ENCODE data around the gene SLC8A3. TPM values are rescaled to one million over a fixed set of nuclear protein-coding genes. Genes with fewer than 3 reads are reported as not detected.
A peak's percentile ranks its signal among the peaks of the same experiment; 100 is the strongest.

The SLC8A3 gene
- polyA plus RNA-seq, 1 of the 3 experiments (the other 2 are of a cell fraction) = 0.26 TPM

GRCh38 chr14:70107309-70107708 is 81.4 kb downstream of the SLC8A3 start (continued):
- TF ChIP-seq ZBTB33 (IDR thresholded peaks at IDR 0.05; ENCODE audit: borderline replicate concordance, low read depth) = no peak
- TF ChIP-seq EP300 (IDR thresholded peaks at IDR 0.05; ENCODE audit: borderline replicate concordance in 1 of 2, low read depth in 1 of 2, low read length in 1 of 2) = peak in 1 of 2 experiments; percentile 72; a peak in 2 of 4 replicates
- peak; percentile 37 for TF ChIP-seq CHD2 (IDR thresholded peaks at IDR 0.05; ENCODE audit: low read length, partially characterized antibody)
- TF ChIP-seq FOSL2 (IDR thresholded peaks at IDR 0.05; ENCODE audit: borderline replicate concordance, low read depth) = no peak
- no peak for TF ChIP-seq IRF3 (IDR thresholded peaks at IDR 0.05; ENCODE audit: low read depth, low read length)
- no peak for TF ChIP-seq POLR2AphosphoS5 (IDR thresholded peaks at IDR 0.05; ENCODE audit: low read depth, low read length)
- TF ChIP-seq SMC3 (IDR thresholded peaks at IDR 0.05; ENCODE audit: low read depth, low read length) = no peak

- Histone ChIP-seq H3K4me1 (ENCODE audit: control insufficient read depth in 1 of 2, insufficient read depth in 2 of 2, low read depth in 1 of 2, low read length in 1 of 2) (peaks cover 0 to 40% of the 10 kb centered on the region in 2 experiments; a peak in 2 of 4 replicates), H3K9me3 (no peaks in the 10 kb centered on the region), H3K27ac (ENCODE audit: low read depth in 2 of 2, low read length in 1 of 2) (no peak overlapping the region), H3K9me2 (no peaks in the 10 kb centered on the region), H3F3A (replicated peaks; ENCODE audit: insufficient read depth) (no peaks in the 10 kb centered on the region), H3K27me3 (ENCODE audit: insufficient read depth) (no peaks in the 10 kb centered on the region), H3K4me2 (no peak overlapping the region), H3K36me3 (replicated peaks in 1 of 2; ENCODE audit: control insufficient read depth in 1 of 2, insufficient read depth in 2 of 2, low read length in 1 of 2) (peaks cover 0 to 2% of the 10 kb centered on the region in 2 experiments), H3K4me3 (ENCODE audit: low read depth in 2 of 2, low read length in 1 of 2) (no peak overlapping the region), H3K9ac (no peak overlapping the region), H3K79me2 (ENCODE audit: insufficient read depth) (no peaks in the 10 kb centered on the region), H2AFZ (ENCODE audit: low read depth) (no peak overlapping the region), H4K20me1 (ENCODE audit: insufficient read depth) (no peaks in the 10 kb centered on the region)
- ChIA-PET POLR2A (no interaction called here), CTCF (interaction anchor here (0.9 to 1.9 kb wide), 2 partner anchors 13 to 15 kb away, joined by 3 to 10 read pairs; no protein-coding TSS in a partner anchor)
- DNase-seq = no peak
- 33% methylated on average over 3 of the region's 3 CpGs for WGBS (ENCODE audit: low lambda C conversion rate)
- TF ChIP-seq MAX (IDR thresholded peaks at IDR 0.05; ENCODE audit: low read depth) (no peak), TAF1 (IDR thresholded peaks at IDR 0.05; ENCODE audit: borderline replicate concordance, low read depth, low read length) (no peak), CTCF (IDR thresholded peaks at IDR 0.05) (no peak), JUND (IDR thresholded peaks at IDR 0.05) (no peak), RXRA (IDR thresholded peaks at IDR 0.05; ENCODE audit: borderline replicate concordance, low read depth) (no peak), NFIC (IDR thresholded peaks at IDR 0.05; ENCODE audit: borderline replicate concordance) (no peak), USF1 (IDR thresholded peaks at IDR 0.05; ENCODE audit: borderline replicate concordance, low read depth) (no peak), GATA2 (CRISPR knock-in tag; IDR thresholded peaks at IDR 0.05) (no peak), REST (IDR thresholded peaks at IDR 0.05; ENCODE audit: low read depth, low read length) (no peak), PBX3 (IDR thresholded peaks at IDR 0.05) (no peak), TEAD4 (IDR thresholded peaks at IDR 0.05; ENCODE audit: borderline replicate concordance, insufficient read depth) (no peak), RAD21 (IDR thresholded peaks at IDR 0.05; ENCODE audit: low read length) (no peak), SIN3A (IDR thresholded peaks at IDR 0.05; ENCODE audit: borderline replicate concordance, low read depth, low read length) (no peak), FOSL2 (IDR thresholded peaks at IDR 0.05; ENCODE audit: borderline replicate concordance, low read depth) (no peak), SMC3 (IDR thresholded peaks at IDR 0.05; ENCODE audit: low read depth, low read length) (no peak), POLR2AphosphoS5 (IDR thresholded peaks at IDR 0.05; ENCODE audit: low read depth, low read length) (no peak)
These were observed 88.7 kb downstream of the SLC8A3 start for GRCh38 chr14:70100071-70100470.

Measured in SK-N-SH (cell line).